ENCODE data around the gene BDKRB2.

BDKRB2 gene

DNA sequence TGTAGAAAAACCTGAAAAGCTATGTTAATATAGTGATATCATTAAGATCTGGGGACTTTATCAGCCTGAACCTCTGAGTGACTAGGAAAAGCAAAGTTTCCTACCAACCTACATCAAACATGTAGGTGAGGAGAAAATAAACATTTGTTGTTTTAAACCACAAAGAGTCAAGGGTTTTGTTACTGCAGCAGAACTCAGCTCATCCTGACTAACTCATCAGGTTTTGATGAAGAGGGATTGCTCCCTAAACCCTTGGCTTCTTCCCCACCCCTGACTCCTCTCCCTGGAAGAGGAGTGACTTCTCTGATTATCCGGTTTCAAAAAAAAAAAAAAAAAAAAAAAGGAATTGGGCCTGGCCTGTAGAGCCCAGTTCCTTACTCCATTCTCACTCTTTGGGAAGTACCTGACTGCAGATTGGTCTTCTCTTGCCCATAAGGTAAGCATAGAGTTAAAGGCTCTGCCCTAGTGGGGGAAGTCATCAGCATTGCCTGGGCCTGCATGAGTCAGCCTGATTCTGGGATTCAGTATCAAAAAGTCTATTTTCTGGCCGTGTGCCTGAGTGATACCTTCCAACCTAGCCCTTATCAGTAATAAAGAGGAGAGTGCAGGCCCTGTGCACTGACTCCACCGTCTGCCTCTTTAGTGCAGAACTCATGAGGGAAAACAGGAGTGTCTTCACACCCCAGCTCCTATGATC lies 68.3 kb downstream of the BDKRB2 start:
- H3K36me3 ChIP-seq (ENCODE audit: insufficient read depth, low read length): no peaks in the 10 kb centered on the region; the same call in 1 of the 2 replicates
- no peak overlapping the region for H3K4me3 ChIP-seq (ENCODE audit: low read depth, low read length)
- H3K27ac ChIP-seq (ENCODE audit: low read depth, low read length): no peak overlapping the region
- H3K4me1 ChIP-seq (ENCODE audit: control insufficient read depth, insufficient read depth, low read length, unreplicated experiment): peaks cover 26% of the 10 kb centered on the region
- H2AFZ ChIP-seq (ENCODE audit: low read length, unreplicated experiment): no peak overlapping the region
- H3K79me2 ChIP-seq (ENCODE audit: control insufficient read depth, insufficient read depth, low read length, unreplicated experiment): no peaks in the 10 kb centered on the region
- no peaks in the 10 kb centered on the region for H3K27me3 ChIP-seq (ENCODE audit: insufficient read depth, low read length)

DNA sequence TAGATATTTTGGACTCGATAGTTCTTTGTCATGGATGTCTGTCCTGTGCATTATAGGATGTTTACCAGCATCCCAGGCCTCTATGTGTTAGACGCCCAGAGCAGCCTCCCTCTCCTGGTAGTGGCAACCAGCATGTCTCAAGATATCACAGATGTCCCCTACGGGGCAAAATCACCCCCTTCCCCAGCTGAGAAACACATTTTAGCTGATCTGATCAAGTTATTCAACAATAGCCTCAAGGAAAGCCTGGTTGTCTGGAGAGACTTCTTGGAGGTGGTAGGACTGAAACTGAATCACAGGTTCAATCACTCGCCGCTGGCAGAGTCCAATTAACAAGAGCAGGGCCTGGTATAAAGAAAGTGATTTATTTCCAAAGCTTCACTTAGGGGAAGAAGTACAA lies 69.0 kb downstream of the BDKRB2 start:
- Histone ChIP-seq H3K27me3 (ENCODE audit: insufficient read depth, low read length) (no peaks in the 10 kb centered on the region), H3K79me2 (ENCODE audit: control insufficient read depth, insufficient read depth, low read length, unreplicated experiment) (no peaks in the 10 kb centered on the region), H3K4me3 (ENCODE audit: low read depth, low read length) (no peak overlapping the region), H2AFZ (ENCODE audit: low read length, unreplicated experiment) (no peak overlapping the region), H3K27ac (ENCODE audit: low read depth, low read length) (no peak overlapping the region), H3K4me1 (ENCODE audit: control insufficient read depth, insufficient read depth, low read length, unreplicated experiment) (peaks cover 19% of the 10 kb centered on the region), H3K36me3 (ENCODE audit: insufficient read depth, low read length) (no peaks in the 10 kb centered on the region; the same call in 1 of the 2 replicates)

DNA sequence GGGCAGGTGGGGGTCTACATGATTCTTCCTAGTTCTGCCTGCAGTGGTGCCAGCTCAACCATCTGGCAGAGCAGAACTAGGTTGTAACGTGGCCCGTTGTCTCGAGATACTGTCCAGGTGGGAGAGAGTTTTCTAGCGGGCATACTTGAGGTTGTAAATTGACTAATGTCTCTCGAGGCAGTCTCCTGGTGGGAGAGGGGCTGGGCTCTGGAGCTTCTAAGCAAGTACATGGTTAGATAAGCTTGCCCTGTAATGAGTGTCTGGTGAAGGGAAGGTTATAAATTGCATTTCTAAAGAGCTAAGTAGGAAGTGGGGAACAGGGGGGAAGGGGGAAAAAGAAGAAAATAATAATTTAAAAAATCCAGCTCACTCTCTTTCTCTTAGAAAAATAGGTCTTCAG lies 69.5 kb downstream of the BDKRB2 start:
- no peak overlapping the region for H2AFZ ChIP-seq (ENCODE audit: low read length, unreplicated experiment)

DNA sequence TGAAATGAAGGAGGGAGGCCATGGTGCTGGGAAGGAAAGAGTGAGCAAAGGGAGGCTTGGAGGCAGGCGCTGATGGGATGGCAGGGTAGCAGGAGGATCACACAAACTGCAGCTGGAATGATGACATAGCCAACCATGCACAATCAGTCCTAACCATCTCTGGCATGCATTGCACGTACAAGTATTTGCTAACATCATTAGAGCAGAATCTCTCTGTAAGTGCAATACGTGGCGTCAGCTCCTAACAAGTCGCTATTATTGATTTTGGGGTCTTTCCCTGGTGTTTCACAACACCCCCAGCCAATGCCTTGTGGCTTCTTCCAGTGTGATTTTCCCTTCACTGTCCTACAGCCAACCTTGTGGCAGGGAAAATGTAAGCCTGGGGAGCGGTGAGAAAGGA lies 69.9 kb downstream of the BDKRB2 start:
- H3K79me2 ChIP-seq (ENCODE audit: control insufficient read depth, insufficient read depth, low read length, unreplicated experiment): no peaks in the 10 kb centered on the region
- H3K36me3 ChIP-seq (ENCODE audit: insufficient read depth, low read length): no peaks in the 10 kb centered on the region; the same call in 1 of the 2 replicates
- H2AFZ ChIP-seq (ENCODE audit: low read length, unreplicated experiment): no peak overlapping the region
- peaks cover 12% of the 10 kb centered on the region for H3K4me1 ChIP-seq (ENCODE audit: control insufficient read depth, insufficient read depth, low read length, unreplicated experiment)
- H3K27me3 ChIP-seq (ENCODE audit: insufficient read depth, low read length): no peaks in the 10 kb centered on the region
- no peak overlapping the region for H3K27ac ChIP-seq (ENCODE audit: low read depth, low read length)
- H3K4me3 ChIP-seq (ENCODE audit: low read depth, low read length): no peak overlapping the region

More for the DNA sequence above, 69.5 kb downstream of the BDKRB2 start:
- Histone ChIP-seq H3K4me3 (ENCODE audit: low read depth, low read length) (no peak overlapping the region), H3K27me3 (ENCODE audit: insufficient read depth, low read length) (no peaks in the 10 kb centered on the region), H3K36me3 (ENCODE audit: insufficient read depth, low read length) (no peaks in the 10 kb centered on the region; the same call in 1 of the 2 replicates), H3K27ac (ENCODE audit: low read depth, low read length) (no peak overlapping the region), H3K4me1 (ENCODE audit: control insufficient read depth, insufficient read depth, low read length, unreplicated experiment) (peaks cover 16% of the 10 kb centered on the region), H3K79me2 (ENCODE audit: control insufficient read depth, insufficient read depth, low read length, unreplicated experiment) (no peaks in the 10 kb centered on the region)

DNA sequence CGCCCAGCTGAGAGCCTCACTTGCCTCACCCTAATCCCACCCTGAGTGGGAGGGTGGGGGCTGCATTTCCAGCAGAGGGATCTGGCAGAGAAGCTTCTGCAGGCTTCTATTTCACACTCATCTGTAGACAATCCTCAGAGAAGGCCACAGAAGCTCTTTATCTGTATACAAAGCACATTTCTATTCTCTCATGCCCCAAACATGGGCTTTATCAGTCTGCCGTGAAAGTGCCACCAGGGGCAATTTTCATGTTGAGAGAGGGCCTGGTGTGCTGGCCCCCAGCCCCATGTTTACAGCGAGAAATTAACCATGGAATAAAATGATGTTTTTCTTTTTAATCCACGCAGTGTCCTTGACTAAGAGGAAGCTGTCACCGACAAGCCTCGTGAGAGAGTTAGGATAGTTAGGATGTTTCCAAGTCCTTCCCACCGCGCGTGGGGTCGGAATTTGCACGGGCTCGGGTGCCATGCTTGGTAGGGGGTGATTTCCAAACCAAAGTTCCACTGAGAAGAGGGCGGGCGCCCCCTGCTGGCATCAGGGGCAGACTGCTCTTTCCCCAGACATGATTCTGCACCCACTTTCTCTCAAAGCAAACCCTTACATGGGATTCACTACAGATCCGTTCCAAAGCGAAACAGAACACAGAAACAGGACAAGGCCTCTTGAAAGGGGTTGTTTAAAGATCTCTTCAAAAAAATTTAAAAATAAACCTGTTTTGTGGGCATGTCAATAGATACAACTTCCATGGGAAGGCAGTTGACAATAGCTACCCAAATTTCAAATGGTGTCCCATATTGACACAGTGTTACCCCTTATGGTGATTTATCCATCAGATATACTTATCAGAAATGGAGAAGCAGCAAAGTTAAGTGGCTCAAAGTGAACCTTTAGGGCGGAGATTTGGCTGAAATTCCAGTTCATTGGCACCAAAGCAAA lies 70.8 kb downstream of the BDKRB2 start:
- H3K36me3 ChIP-seq (ENCODE audit: insufficient read depth, low read length): no peaks in the 10 kb centered on the region; the same call in 1 of the 2 replicates
- peak overlapping the region; percentile 59 for H2AFZ ChIP-seq (ENCODE audit: low read length, unreplicated experiment)
- H3K27ac ChIP-seq (ENCODE audit: low read depth, low read length): no peak overlapping the region
- no peak overlapping the region for H3K4me3 ChIP-seq (ENCODE audit: low read depth, low read length)
- H3K79me2 ChIP-seq (ENCODE audit: control insufficient read depth, insufficient read depth, low read length, unreplicated experiment): no peaks in the 10 kb centered on the region
- H3K4me1 ChIP-seq (ENCODE audit: control insufficient read depth, insufficient read depth, low read length, unreplicated experiment): peaks cover 8% of the 10 kb centered on the region
- H3K27me3 ChIP-seq (ENCODE audit: insufficient read depth, low read length): no peaks in the 10 kb centered on the region

DNA sequence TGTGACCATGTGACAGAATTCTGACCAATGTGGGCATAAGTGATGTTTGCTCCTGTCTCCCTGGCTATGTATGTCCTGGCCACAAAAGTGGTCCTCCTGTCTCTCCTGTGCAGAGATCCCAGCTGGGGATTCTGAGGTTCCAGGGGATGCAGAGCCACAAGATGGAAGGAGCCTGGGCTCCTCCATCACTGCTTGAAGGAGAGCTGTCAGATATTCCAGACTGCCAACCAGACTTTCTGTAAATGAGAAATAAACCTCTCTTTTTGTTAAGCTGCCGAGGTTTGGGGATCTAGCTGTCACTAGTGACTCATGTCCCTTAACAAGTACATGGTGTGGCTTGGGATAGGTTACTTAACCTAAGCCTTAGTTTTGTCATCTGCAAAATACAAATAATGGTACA lies 73.3 kb downstream of the BDKRB2 start:
- no peak overlapping the region for H2AFZ ChIP-seq (ENCODE audit: low read length, unreplicated experiment)
- H3K27me3 ChIP-seq (ENCODE audit: insufficient read depth, low read length): no peaks in the 10 kb centered on the region
- H3K36me3 ChIP-seq (ENCODE audit: insufficient read depth, low read length): no peaks in the 10 kb centered on the region; the same call in 1 of the 2 replicates
- H3K27ac ChIP-seq (ENCODE audit: low read depth, low read length): no peak overlapping the region
- no peaks in the 10 kb centered on the region for H3K79me2 ChIP-seq (ENCODE audit: control insufficient read depth, insufficient read depth, low read length, unreplicated experiment)
- peaks cover 8% of the 10 kb centered on the region for H3K4me1 ChIP-seq (ENCODE audit: control insufficient read depth, insufficient read depth, low read length, unreplicated experiment)
- H3K4me3 ChIP-seq (ENCODE audit: low read depth, low read length): no peak overlapping the region

DNA sequence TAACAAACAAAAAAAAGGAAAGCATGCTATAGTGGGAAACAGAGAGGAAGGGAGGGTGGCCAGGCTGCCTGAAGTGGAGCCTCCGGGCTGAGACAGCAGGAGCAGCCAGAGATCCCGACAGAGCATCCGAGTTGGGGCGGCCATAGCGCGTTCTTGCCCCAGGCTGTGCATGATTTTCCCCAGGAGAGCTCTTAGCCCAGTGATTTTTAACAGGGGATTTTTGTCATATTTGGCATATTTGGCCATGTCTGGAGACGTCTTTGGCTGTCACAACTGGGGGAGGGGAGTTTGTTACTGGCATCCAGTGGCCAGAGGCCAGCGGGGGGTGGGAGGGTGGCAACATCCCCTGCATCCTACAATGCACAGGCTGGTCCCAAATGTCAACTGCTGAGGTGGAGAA lies 74.9 kb downstream of the BDKRB2 start:
- Histone ChIP-seq H2AFZ (ENCODE audit: low read length, unreplicated experiment) (no peak overlapping the region), H3K4me3 (ENCODE audit: low read depth, low read length) (no peak overlapping the region), H3K4me1 (ENCODE audit: control insufficient read depth, insufficient read depth, low read length, unreplicated experiment) (peaks cover 8% of the 10 kb centered on the region), H3K27me3 (ENCODE audit: insufficient read depth, low read length) (no peaks in the 10 kb centered on the region), H3K27ac (ENCODE audit: low read depth, low read length) (no peak overlapping the region), H3K36me3 (ENCODE audit: insufficient read depth, low read length) (no peaks in the 10 kb centered on the region; the same call in 1 of the 2 replicates), H3K79me2 (ENCODE audit: control insufficient read depth, insufficient read depth, low read length, unreplicated experiment) (no peaks in the 10 kb centered on the region)

DNA sequence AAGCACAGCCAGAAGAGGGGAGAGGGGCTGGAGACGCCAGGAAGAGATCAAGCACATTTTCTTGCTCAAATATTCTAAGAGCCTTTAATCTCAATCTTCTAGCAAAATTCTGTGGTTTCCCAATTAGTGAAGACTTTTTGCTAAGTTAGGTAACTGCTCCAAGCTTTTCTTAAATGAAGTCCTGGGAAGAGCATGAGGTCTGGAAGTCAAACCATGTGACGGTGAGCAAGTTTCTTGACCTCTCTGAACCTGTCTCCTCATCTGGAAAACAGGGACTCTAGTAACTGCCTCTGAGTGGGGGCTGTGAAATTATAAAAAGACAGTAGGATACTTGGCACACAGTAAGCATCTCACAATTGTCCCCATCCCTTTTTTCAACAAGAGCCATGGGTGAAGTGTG lies 75.5 kb downstream of the BDKRB2 start:
- Histone ChIP-seq H3K27ac (ENCODE audit: low read depth, low read length) (no peak overlapping the region), H3K4me3 (ENCODE audit: low read depth, low read length) (no peak overlapping the region), H3K4me1 (ENCODE audit: control insufficient read depth, insufficient read depth, low read length, unreplicated experiment) (peaks cover 3% of the 10 kb centered on the region), H3K36me3 (ENCODE audit: insufficient read depth, low read length) (no peaks in the 10 kb centered on the region; the same call in 1 of the 2 replicates), H3K79me2 (ENCODE audit: control insufficient read depth, insufficient read depth, low read length, unreplicated experiment) (no peaks in the 10 kb centered on the region), H2AFZ (ENCODE audit: low read length, unreplicated experiment) (no peak overlapping the region), H3K27me3 (ENCODE audit: insufficient read depth, low read length) (no peaks in the 10 kb centered on the region)

DNA sequence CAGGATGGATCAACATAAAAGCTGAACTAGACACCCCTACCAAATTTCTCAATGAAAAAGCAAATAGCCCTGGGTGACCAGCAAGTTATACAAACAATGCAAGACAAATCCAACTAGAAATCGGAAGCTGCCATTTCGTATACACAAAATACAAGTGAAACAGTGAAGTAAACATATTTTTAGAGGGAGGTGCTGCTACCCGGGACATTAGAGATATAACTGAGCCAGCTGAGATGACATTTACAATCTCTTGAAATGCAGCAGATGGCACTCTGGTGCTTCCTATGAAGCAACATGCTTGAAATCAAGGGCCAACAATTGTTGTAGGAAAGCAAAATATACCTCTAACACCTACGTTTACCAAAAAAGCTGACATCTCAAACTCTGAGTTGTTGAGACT lies 76.8 kb downstream of the BDKRB2 start:
- H3K36me3 ChIP-seq (ENCODE audit: insufficient read depth, low read length): no peaks in the 10 kb centered on the region; the same call in 1 of the 2 replicates
- H3K27me3 ChIP-seq (ENCODE audit: insufficient read depth, low read length): no peaks in the 10 kb centered on the region

DNA sequence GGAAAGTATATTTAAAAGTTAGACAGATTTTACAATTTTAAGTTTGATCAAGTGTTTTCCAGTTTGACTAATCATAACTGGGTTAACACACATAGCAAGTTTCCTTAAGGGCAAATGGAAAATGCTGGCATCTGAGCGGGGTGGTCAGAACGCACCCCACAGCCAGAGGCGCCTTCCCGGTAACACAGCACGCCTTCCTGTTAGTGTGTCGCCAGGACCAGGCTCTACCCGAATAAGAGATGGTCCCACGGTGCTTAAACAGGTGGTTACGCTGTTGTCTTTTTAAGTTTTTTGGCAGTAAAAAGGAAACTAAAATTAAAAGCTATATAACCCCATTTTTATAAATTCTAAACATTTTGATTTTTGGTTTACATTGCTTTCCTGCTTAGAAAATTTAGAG lies 79.4 kb downstream of the BDKRB2 start:
- no peaks in the 10 kb centered on the region for H3K36me3 ChIP-seq (ENCODE audit: insufficient read depth, low read length)
- H3K4me1 ChIP-seq (ENCODE audit: control insufficient read depth, insufficient read depth, low read length, unreplicated experiment): no peaks in the 10 kb centered on the region
- no peaks in the 10 kb centered on the region for H3K79me2 ChIP-seq (ENCODE audit: control insufficient read depth, insufficient read depth, low read length, unreplicated experiment)
- no peaks in the 10 kb centered on the region for H3K27me3 ChIP-seq (ENCODE audit: insufficient read depth, low read length)
- H2AFZ ChIP-seq (ENCODE audit: low read length, unreplicated experiment): no peak overlapping the region
- H3K4me3 ChIP-seq (ENCODE audit: low read depth, low read length): no peak overlapping the region
- no peak overlapping the region for H3K27ac ChIP-seq (ENCODE audit: low read depth, low read length)

More for the DNA sequence above, 76.8 kb downstream of the BDKRB2 start:
- Histone ChIP-seq H3K4me1 (ENCODE audit: control insufficient read depth, insufficient read depth, low read length, unreplicated experiment) (no peaks in the 10 kb centered on the region), H3K4me3 (ENCODE audit: low read depth, low read length) (no peak overlapping the region), H2AFZ (ENCODE audit: low read length, unreplicated experiment) (no peak overlapping the region), H3K27ac (ENCODE audit: low read depth, low read length) (no peak overlapping the region), H3K79me2 (ENCODE audit: control insufficient read depth, insufficient read depth, low read length, unreplicated experiment) (no peaks in the 10 kb centered on the region)
